Stimulated activated naive CD4-positive, alpha-beta T cell (primary cell): ENCODE data around the gene NACC1.

ENCODE experiments used
- DNase-seq, 6 experiments: peaks; one replicate each; lab custom pipeline; 2025; lab: John Stamatoyannopoulos, UW

The NACC1 gene

DNA sequence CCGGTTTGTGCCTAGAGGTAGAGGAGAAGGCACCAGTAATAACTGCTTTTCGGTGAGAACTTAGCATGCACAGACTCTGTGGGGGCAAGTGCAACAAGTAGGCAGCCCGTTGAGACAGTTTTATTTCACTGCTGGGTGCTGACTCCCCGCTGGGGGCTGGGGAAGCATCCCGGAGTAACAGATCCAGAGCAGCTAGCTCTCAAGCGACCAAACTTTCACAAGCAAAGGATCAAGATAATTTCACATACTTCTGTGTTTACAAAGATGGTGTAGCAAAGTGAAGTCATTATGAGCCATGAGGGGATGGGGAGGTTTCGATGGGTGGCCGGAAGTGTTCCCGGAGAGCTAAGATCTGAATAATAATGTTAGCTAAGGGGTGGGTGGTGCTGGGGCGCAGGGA lies 2.8 kb downstream of the NACC1 start:
- DNase-seq = no peak

DNA sequence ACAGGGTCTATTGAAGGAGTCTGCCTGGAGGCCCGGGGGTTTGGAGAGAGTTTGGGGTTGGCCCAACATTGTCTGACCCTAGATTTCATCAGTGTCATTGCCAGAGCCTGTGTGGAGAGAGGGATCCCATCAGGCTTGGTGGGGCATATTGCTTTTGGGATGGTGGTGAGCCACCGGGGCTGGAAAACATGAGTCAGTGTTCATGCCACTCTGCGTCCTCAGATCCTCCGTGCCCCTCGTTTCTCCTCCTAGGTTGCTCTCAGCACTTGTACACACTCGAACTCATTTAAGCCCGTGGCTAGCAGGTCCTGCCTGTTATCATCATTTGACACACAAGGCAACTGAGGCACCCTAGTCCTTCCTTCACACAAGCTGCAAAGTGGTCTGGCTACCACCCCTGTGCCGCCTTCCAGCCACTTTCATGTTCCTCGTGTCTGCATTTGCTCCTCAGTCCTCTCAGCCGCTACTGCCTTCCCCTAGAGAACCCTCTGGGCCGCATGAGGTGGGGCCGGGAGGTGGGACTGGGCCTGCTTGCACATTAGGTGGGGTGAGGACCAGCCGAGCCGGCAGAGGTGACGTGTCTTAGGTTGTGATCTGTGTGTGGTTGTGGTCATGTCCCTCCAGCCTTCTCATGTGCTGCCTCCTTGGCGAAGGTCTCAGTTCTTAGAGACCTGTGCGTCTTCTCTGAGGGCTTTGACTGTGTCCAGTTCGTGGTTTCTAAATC lies 3.6 kb downstream of the NACC1 start:
- no peak for DNase-seq

GRCh38 chr19:13122275-13122878 lies 4.3 kb downstream of the NACC1 start:
- DNase-seq = no peak

- no peak for DNase-seq
Measured at GRCh38 chr19:13122980-13123957, 5.2 kb downstream of the NACC1 start.

DNA sequence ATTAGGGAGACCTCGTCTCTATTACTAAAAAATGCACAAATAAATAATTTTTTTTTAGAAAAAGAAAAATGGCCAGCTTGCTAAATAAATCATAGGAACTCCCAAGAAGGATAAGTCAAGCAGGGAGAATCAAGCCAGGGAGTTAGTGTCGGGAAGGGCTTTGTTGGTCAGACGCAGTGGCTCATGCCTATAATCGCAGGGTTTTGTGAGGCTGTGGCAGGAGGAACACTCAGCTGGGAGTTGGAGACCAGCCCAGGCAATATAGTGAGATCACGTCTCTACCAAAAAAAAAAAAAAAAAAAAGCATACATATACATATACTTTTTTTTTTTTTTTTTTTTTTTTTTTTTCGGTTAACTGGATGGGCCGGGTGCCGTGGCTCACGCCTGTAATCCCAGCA lies 9.0 kb downstream of the NACC1 start:
- no peak for DNase-seq

DNA sequence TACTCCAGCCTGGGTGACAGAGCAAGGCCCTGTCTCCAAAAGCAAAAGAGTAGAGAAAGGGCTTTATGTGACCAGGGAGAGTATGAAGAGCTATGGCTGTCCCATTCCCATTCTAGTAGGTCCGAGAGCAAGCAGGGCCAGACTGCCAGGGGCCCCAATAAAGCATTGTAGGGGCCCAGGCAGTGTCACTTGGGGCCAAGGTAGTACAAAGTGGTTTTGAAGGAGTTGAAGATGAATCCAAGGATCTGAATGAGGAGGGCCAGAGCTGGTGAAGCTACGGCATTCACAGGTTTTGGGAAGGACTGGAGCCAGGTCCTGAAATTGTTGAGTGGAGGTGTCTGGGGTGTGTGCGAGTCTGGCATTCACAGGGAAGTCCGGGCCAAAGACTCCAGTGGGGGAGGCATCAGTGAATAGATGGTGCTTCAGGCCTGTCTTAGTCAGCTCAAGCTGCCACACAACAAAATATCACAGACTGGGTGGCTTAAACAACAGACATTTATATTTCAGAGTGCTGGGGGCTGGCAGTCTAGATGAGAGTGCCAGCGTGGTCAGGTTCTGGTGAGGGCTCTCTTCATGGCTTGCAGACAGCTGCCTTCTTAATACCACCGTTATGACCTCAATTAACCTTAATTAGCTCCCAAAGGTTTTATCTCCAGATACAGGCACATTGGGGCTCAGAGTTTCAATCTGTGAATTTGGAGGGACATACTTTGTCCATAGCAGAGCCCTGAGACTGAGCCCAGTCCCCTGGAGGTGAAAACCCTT lies 9.9 kb downstream of the NACC1 start:
- no peak for DNase-seq

- DNase-seq = no peak
Measured at GRCh38 chr19:13128583-13128982, 10.5 kb downstream of the NACC1 start.

DNA sequence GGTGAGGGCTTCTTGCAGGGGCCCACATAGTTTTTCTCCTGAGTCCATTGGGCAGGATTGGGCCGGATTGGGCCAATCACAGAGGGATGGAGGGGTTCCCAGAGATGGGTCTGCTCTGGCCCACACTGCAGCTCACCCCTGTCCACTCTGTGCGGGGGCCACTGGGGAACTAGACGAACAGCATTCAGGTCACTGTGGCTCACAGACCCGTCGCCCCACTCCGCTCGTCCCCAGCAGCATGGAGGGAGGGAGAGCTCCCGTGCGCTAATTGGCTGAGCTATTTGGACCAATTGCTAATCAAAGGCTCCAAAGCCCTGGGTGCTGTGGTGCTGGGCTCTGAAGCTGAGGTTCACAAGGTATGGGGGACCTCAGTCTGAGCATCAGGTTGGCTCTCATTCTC lies 11.3 kb downstream of the NACC1 start:
- DNase-seq = no peak

DNA sequence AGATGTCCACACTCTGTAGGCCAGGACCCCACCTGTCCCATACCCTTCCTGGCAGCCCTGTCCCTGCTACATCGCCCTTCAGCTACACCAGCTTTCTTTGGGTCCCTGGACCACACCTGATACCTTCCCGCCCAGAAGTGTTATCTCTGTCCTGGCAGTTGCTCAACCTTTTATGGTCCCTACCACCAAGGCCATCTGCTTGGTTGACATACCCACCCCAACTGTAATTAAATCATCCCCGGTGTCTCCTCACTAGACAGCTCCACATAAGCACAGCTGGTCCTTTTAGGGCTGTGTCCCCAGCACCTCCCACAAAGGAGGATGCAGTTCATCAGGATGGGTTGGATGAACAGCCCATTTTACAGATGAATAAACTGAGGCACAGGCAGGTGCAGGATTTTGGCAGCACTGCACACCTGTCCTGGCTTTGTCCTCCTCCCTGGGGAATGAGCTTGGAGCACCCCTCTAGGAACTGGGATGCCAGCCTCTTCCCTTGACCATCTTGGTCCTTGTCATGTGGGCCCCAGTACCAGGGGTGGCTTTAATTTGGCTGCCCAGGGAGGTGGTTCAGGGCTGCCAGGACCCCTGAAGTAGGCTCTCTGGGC lies 12.9 kb downstream of the NACC1 start:
- DNase-seq = no peak

GRCh38 chr19:13132471-13133180 lies 14.6 kb downstream of the NACC1 start:
- no peak for DNase-seq

- DNase-seq = no peak
Measured at GRCh38 chr19:13133241-13133870, 15.3 kb downstream of the NACC1 start.

DNA sequence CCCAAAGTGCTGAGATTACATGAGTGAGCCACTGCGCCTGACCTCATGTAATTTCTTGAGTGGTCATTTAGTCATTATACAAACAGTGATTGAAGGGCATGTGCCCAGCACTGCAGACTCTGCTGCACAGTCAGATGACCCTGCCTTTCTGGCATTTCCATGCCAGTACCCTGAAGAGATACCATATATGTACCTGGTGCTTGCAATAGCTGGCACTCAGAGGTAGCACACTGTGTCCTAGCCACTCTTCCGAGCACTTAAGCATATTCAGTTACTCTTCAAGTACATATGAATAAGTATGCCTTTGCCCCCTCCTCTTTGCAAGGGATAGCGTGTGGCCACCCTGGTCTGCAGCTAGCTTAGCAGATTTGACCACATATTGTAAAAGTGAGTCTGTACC lies 16.6 kb downstream of the NACC1 start:
- DNase-seq = no peak

DNA sequence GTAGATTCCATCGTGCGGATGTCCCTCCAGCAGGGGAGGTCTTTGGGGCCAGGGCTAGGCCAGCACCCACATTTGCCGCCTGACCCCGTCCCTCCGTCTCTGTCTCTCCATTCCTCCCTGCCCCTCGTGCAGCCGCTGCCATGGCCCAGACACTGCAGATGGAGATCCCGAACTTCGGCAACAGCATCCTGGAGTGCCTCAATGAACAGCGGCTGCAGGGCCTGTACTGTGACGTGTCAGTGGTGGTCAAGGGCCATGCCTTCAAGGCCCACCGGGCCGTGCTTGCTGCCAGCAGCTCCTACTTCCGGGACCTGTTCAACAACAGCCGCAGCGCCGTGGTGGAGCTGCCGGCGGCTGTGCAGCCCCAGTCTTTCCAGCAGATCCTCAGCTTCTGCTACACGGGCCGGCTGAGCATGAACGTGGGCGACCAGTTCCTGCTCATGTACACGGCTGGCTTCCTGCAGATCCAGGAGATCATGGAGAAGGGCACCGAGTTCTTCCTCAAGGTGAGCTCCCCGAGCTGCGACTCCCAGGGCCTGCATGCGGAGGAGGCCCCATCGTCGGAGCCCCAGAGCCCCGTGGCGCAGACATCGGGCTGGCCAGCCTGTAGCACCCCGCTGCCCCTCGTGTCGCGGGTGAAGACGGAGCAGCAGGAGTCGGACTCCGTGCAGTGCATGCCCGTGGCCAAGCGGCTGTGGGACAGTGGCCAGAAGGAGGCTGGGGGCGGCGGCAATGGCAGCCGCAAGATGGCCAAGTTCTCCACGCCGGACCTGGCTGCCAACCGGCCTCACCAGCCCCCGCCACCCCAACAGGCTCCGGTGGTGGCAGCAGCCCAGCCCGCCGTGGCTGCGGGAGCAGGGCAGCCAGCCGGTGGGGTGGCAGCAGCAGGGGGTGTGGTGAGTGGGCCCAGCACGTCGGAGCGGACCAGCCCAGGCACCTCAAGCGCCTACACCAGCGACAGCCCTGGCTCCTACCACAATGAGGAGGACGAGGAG lies 17.3 kb downstream of the NACC1 start:
- DNase-seq = no peak

DNA sequence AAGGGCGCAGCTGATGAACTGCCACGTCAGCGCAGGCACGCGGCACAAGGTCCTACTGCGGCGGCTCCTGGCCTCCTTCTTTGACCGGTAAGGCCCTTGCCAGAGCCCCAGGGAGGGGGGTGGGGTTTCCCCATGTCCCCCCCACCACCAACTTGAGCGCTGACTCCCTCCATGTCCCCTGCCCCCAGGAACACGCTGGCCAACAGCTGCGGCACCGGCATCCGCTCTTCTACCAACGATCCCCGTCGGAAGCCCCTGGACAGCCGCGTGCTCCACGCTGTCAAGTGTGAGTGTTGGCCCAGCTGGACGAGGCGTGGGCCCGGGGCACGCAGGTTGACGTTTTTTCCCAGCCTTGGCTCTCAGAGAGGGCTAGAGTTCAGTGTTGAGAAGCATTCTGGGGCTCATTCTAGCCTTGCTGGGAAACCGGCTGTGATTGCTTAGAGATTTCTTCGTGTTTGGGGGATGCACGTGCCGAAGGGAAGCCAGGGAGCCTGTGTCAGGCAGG lies 19.3 kb downstream of the NACC1 start:
- no peak for DNase-seq

- DNase-seq = no peak
Measured at GRCh38 chr19:13138171-13138915, 20.3 kb downstream of the NACC1 start.

DNA sequence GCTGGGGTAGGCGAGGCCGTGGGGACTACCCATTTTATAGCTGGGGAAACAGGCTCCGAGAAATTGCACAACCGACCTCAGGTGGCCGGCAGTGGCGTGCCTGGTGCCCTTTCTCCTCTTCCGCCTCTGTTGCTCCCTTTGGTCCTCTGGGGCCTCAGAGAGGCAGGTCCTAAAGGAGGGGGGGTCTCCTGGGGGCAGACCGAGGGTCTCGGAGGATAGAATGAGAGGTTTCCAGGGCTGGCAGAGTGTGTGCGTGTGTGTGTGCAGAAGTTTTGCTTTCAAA lies 20.8 kb downstream of the NACC1 start:
- no peak for DNase-seq

DNA sequence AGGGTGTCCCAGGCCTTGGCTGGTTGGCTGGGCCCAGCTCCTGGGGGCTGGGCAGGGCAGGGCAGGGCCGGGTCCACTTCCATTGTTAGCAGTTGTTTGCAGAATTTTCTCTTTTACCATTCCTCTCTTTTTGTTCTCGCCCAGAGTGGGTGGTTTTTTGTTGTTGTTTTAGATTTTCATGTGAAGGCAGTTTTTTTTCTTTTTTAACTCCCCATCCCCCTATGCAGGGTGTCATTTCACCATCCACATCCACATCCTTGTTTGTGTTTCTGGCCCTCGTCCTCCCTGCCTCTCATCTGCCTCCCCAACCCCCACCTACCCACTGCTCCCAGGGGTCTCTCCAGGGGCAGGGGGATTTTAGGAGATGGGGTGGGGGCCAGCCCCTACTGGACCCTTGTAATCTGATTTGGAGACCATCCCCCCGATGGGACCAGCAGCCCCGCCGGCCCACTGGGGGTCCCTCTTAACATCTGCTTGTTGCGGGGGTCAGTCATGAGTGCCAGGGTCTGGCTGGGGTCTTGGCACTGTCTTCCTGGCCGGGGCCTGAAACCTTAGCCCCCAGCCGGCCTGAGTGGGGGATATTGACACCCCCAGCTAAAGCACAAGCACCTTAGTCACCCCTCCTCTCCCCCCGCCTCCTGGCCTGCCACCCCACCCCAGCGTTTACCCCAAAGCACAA lies 21.7 kb downstream of the NACC1 start:
- DNase-seq = no peak
